Endothelial cell of umbilical vein (primary cell): Measurements from ENCODE around the gene RASSF9. TPM values are rescaled to one million over a fixed set of nuclear protein-coding genes. Genes with fewer than 3 reads are reported as not detected.

Experiments
- BruUV-seq: library from RNA; stranded (reverse); fragments of 400-500 nt; replicated peaks from 2 replicates; lab custom pipeline; 2021; lab: Mats Ljungman, UMichigan
- CTCF ChIA-PET: fragments of 300-600, 350-600 bp; sonication (Branson Sonifier 250); formaldehyde crosslinking; loops from one replicate; lab custom pipeline; 2021; ENCODE audit warnings: antibody characterized with exemption, inconsistent platforms; lab: Charles Lee
- POLR2A ChIA-PET: fragments of 300-600, 350-600 bp; sonication (Branson Sonifier 250); formaldehyde crosslinking; loops from one replicate; lab custom pipeline; 2021; ENCODE audit warnings: antibody characterized with exemption, inconsistent platforms; lab: Charles Lee
- DNase-seq: peaks from one replicate; pipeline ENCODE4 v3.0.0-alpha.2; 2011; ENCODE audit warnings: low read depth, low spot score
- FAIRE-seq: peaks from 2 replicates; lab custom pipeline; 2011; peaks lifted over from hg19 to GRCh38; lab: Jason Lieb, UNC
- H2AFZ ChIP-seq: 2 replicates; pipeline ENCODE4 v1.6.0; 2012; ENCODE audit warnings: low read depth, low read length, control low read depth, inconsistent platforms
- H3K27ac ChIP-seq: 2 replicates; pipeline ENCODE4 v1.5.1; 2011; ENCODE audit warnings: low read depth, mild to moderate bottlenecking, control low read depth, low read length, moderate library complexity; ENCODE audit not compliant: insufficient read depth
- H3K27me3 ChIP-seq, 2 experiments: 2 replicates each; pipeline versions ENCODE4 v1.6.0 to v1.6.1; 2011; ENCODE audit warnings: low read length in 2 of 2, mixed read lengths in 1 of 2; ENCODE audit not compliant: control insufficient read depth in 2 of 2, insufficient read depth in 2 of 2
- H3K36me3 ChIP-seq, 2 experiments: 2 replicates in 1 of 2; 3 replicates in 1 of 2; pipeline ENCODE4 v1.5.1; 2011; ENCODE audit warnings: low read length in 2 of 2, mild to moderate bottlenecking in 1 of 2, moderate library complexity in 1 of 2; ENCODE audit not compliant: control insufficient read depth in 2 of 2, insufficient read depth in 2 of 2; ENCODE audit errors: extremely low read depth in 1 of 2
- H3K4me1 ChIP-seq: 3 replicates; pipeline ENCODE4 v1.5.1; 2011; ENCODE audit warnings: mild to moderate bottlenecking, low read length; ENCODE audit not compliant: control insufficient read depth, insufficient read depth; ENCODE audit errors: extremely low read depth
- H3K4me2 ChIP-seq: 2 replicates; pipeline ENCODE4 v1.6.1; 2011; ENCODE audit warnings: low read length, control low read depth, mixed read lengths; ENCODE audit not compliant: insufficient read depth
- H3K4me3 ChIP-seq, 3 experiments: fragments of 200-600 bp in 1 of 3; sonication (generic), shearing (Covaris generic) in 1 of 3; replicated peaks in 1 of 3; 2 replicates each; pipeline ENCODE4 v1.5.1; 2011 to 2016; ENCODE audit warnings: control low read depth in 3 of 3, low read length in 3 of 3, mild to moderate bottlenecking in 2 of 3, inconsistent platforms in 1 of 3, low read depth in 1 of 3, moderate library complexity in 1 of 3; ENCODE audit not compliant: insufficient read depth in 1 of 3
- H3K79me2 ChIP-seq: 2 replicates; pipeline ENCODE4 v1.6.0; 2012; ENCODE audit warnings: low read length, inconsistent platforms; ENCODE audit not compliant: control insufficient read depth, insufficient read depth
- H3K9ac ChIP-seq: replicated peaks from 2 replicates; pipeline ENCODE3; 2011; ENCODE audit warnings: low read length, control low read depth; ENCODE audit not compliant: insufficient read depth; ENCODE audit errors: extremely low read depth
- H3K9me1 ChIP-seq: replicated peaks from 3 replicates; pipeline ENCODE4 v1.6.0; 2011; ENCODE audit warnings: mild to moderate bottlenecking, low read length; ENCODE audit not compliant: control insufficient read depth, insufficient read depth; ENCODE audit errors: extremely low read depth
- H3K9me3 ChIP-seq: replicated peaks from 2 replicates; pipeline ENCODE4 v1.5.1; 2012; ENCODE audit warnings: low read length, inconsistent platforms; ENCODE audit not compliant: control insufficient read depth, insufficient read depth
- H4K20me1 ChIP-seq: replicated peaks from 2 replicates; pipeline ENCODE3; 2011; ENCODE audit warnings: mild to moderate bottlenecking, low read length; ENCODE audit not compliant: control insufficient read depth, insufficient read depth; ENCODE audit errors: extremely low read depth
- EZH2 ChIP-seq: IDR thresholded peaks from 2 replicates; pipeline ENCODE4 v1.6.1; 2012; ENCODE audit warnings: borderline replicate concordance, low read depth, mild to moderate bottlenecking, moderate library complexity, low read length, inconsistent platforms; ENCODE audit not compliant: severe bottlenecking
- FOS ChIP-seq: IDR thresholded peaks from 2 replicates; pipeline ENCODE4 v1.6.1; 2011; ENCODE audit warnings: mild to moderate bottlenecking, low read length, moderate library complexity, borderline replicate concordance; ENCODE audit not compliant: insufficient read depth
- GATA2 ChIP-seq: IDR thresholded peaks from 2 replicates; pipeline ENCODE4 v1.7.0; 2011; ENCODE audit warnings: low read depth, mild to moderate bottlenecking, moderate library complexity, mixed read lengths, low read length; ENCODE audit not compliant: insufficient read length, insufficient read depth
- JUN ChIP-seq: IDR thresholded peaks from 2 replicates; pipeline ENCODE4 v1.6.1; 2011; ENCODE audit warnings: borderline replicate concordance, low read depth; ENCODE audit not compliant: insufficient read length, insufficient read depth
- MYC ChIP-seq: IDR thresholded peaks from one replicate; pipeline ENCODE4 v1.6.1; 2011; ENCODE audit warnings: mild to moderate bottlenecking, low read depth, low read length
- POLR2A ChIP-seq: IDR thresholded peaks from 2 replicates; pipeline ENCODE4 v1.6.1; 2012; ENCODE audit warnings: low read depth, mild to moderate bottlenecking, control low read depth, low read length
- POLR2AphosphoS5 ChIP-seq: IDR thresholded peaks from 2 replicates; pipeline ENCODE4 v1.6.1; 2012; ENCODE audit warnings: low read depth, mild to moderate bottlenecking, control low read depth, low read length, moderate library complexity; ENCODE audit not compliant: insufficient read depth
- dilution Hi-C: fragments of 300-500 bp; cut with MboI; formaldehyde crosslinking; loops from one replicate; pipeline ENCODE4 v1.15.0; 2019; ENCODE audit warnings: low sequenced_read_pairs; ENCODE audit not compliant: extremely low pct_ligation_motif_present
- intact Hi-C: fragments of 100-400 bp; cut with micrococcal nuclease; formaldehyde crosslinking; loops from one replicate; pipeline ENCODE4 v1.10.0; 2022
- polyA plus RNA-seq, 4 experiments: library from polyadenylated mRNA; depleted of rRNA in 3 of 4; stranded (reverse) in 3 of 4; unstranded in 1 of 4; fragments of >200 nt; gene quantifications; 2 replicates each; pipeline versions ENCODE4 v1.2.1 to v1.2.3, GENCODE V29; 2011 to 2012; ENCODE audit warnings: missing spikeins in 1 of 4
- total RNA-seq: library from RNA; stranded (reverse); gene quantifications from 2 replicates; pipeline ENCODE4 v1.2.3, GENCODE V29; 2021
- TF ChIP-seq, protein P1 (sequence below): IDR thresholded peaks from 2 replicates; pipeline ENCODE4 v1.6.1; 2011; ENCODE audit not compliant: insufficient read depth, insufficient read length
- TF ChIP-seq, protein P2 (sequence below), 2 donors: IDR thresholded peaks; 1 replicate in 1 of 2; 2 replicates in 1 of 2; pipeline ENCODE4 v1.5.1; 2011; ENCODE audit warnings: low read length in 2 of 2, mild to moderate bottlenecking in 2 of 2, moderate library complexity in 2 of 2, control low read depth in 1 of 2, inconsistent platforms in 1 of 2, low read depth in 1 of 2; ENCODE audit not compliant: insufficient read depth in 1 of 2; ENCODE audit errors: extremely low read depth in 1 of 2

Gene RASSF9
- total and polyA plus RNA-seq, 2 donors (not counting 3 experiments of a cell fraction or from before 2014, with no cell fraction given): 2.1 to 2.3 TPM

DNA sequence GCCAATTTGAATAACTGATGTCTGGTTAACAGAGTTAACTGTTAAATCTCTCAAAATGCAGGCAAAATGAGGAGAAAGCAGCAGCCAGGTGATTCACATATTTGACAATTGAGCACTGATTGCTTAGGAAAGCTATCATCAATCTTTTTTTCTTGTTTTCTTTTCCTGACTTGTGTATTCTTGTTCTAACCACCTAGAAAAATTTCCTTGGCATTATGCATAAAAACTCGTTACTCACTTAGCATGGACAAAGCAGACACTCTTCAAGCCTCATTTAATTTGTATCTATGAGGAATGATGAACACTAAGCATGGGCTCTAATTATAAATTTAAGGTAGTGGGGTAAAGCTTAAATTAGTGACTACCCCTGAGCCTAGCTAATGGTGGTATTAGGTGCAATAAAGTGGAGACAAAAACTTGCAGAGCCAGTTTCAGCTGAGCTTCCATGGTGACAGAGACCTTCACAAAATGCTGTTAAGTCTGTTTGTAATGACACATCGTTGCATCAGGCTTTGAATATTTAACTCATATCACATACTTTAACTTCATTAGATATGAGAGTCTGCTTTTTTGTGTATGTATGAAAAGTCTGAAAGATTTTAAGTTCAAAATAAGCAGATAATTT, 52.0 kb downstream of the RASSF9 start:
- no peak for FAIRE-seq
- ChIA-PET POLR2A (no interaction called here), CTCF (no interaction called here)
- Histone ChIP-seq H3K9ac (no peak overlapping the region), H3K27me3 (no peaks in the 10 kb centered on the region), H4K20me1 (no peaks in the 10 kb centered on the region), H3K27ac (no peak overlapping the region), H3K79me2 (no peaks in the 10 kb centered on the region), H3K9me3 (no peaks in the 10 kb centered on the region), H2AFZ (no peak overlapping the region), H3K9me1 (no peaks in the 10 kb centered on the region), H3K4me1 (no peaks in the 10 kb centered on the region), H3K36me3 (no peaks in the 10 kb centered on the region), H3K4me3 (no peak overlapping the region), H3K4me2 (no peak overlapping the region)
- dilution Hi-C loops: no loop called here
- intact Hi-C loops: no loop called here
- DNase-seq: no peak
- TF ChIP-seq EZH2: no peak
- TF ChIP-seq, protein P1, sequence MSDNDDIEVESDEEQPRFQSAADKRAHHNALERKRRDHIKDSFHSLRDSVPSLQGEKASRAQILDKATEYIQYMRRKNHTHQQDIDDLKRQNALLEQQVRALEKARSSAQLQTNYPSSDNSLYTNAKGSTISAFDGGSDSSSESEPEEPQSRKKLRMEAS: no peak
- no peak for TF ChIP-seq POLR2AphosphoS5
- no peak for TF ChIP-seq MYC
- TF ChIP-seq JUN: no peak
- no peak for TF ChIP-seq GATA2
- TF ChIP-seq POLR2A: no peak
- no peak for TF ChIP-seq FOS
- TF ChIP-seq, protein P2, sequence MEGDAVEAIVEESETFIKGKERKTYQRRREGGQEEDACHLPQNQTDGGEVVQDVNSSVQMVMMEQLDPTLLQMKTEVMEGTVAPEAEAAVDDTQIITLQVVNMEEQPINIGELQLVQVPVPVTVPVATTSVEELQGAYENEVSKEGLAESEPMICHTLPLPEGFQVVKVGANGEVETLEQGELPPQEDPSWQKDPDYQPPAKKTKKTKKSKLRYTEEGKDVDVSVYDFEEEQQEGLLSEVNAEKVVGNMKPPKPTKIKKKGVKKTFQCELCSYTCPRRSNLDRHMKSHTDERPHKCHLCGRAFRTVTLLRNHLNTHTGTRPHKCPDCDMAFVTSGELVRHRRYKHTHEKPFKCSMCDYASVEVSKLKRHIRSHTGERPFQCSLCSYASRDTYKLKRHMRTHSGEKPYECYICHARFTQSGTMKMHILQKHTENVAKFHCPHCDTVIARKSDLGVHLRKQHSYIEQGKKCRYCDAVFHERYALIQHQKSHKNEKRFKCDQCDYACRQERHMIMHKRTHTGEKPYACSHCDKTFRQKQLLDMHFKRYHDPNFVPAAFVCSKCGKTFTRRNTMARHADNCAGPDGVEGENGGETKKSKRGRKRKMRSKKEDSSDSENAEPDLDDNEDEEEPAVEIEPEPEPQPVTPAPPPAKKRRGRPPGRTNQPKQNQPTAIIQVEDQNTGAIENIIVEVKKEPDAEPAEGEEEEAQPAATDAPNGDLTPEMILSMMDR (IDR thresholded peaks at IDR 0.05; ENCODE audit: extremely low read depth in 1 of 2, insufficient read depth in 1 of 2, low read depth in 1 of 2, low read length in 2 of 2): no peak
- no TSS peak for BruUV-seq
